NK-92 (cell line): ENCODE measurements around the gene EML1.
"Not testable (repeated sequence)": the region's sequence is repeated elsewhere in the genome, so short reads cannot be mapped to it uniquely, and the experiment has no call there.

Experiments used
- DNase-seq: peaks from one replicate; lab custom pipeline; 2025; ENCODE audit not compliant: unreplicated experiment; lab: John Stamatoyannopoulos, UW

Gene EML1

DNA sequence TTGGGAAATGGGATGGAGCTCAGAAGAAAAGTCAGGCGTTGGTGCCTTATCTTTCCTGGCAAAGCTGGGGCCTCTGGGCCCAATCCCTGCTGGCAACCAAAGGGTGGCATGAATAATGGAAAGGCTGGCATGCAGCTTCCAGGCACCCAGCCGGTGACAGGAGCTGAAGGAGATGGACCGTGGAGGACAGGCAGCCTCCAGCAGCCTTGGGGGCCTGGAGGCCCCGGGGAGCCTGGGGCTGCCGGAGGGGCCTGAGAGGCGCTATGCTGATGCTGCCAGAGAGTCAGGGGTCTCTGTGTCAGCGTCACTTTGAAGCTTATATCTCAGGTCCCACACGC, 38.2 kb upstream of the EML1 start:
- DNase-seq: no peak

DNA sequence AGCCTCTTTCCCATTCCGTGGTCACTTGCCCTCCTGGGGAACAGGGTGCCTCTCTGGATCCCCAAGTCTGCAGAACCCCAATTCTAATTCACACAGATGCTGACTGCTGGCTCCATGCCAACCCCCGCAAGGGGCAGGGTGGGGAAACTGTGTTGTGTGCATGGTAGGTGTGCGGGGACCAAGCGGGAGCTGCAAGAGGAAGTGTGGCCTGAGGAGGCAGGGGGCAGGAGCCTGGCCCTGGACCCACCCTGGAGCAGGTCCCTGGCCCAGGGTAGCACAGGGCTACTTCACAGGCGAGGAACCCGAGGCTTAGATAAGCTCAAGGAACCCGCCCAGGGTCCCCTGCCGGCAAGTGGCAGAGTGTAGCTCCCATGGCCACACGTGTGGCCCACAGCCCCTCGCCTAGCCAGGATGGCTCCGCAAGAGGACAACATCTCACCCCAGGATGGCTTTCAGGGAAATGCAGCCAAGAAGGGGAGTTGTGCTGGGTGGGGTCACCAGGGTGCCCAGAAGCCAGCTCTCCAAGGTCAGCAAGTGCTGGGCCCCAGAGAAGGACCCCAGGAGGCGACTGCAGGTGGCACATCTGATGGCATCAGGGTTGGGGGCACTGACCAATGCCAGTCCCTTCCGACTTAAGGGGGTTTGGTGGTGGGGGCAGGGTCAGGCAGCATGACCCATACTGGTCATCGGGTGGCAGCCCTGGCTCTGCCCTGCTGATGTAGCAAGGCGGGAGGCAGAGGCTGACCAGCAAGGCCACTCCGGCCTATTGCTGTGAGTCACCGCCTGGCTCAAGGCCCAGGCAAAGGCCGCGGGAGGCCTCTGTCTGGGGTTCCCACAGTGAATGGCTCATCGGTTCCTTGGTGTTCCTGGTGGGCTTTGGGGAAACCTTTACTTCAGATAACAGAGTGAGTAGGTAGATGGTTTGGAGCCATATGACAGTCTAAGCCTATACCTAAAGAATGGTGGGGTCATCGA, 37.3 kb upstream of the EML1 start:
- DNase-seq: no peak

DNA sequence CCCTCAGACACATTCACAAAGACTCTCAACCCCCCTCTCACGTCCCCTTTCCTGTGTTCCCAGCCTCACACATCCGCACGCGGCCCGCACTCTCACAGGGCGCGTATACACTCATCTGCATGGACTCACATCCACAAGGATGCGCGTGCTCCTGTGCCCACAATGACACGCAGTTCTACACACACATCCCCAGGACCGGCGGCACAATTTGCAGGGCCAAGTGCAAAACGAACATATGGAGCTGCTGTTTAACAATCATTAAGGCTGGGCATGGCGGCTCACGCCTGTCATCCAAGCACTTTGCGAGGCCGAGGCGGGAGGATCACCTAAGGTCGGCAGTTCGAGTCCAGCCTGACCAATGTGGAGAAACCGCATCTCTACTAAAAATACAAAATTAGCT, 36.4 kb upstream of the EML1 start:
- no peak for DNase-seq

DNA sequence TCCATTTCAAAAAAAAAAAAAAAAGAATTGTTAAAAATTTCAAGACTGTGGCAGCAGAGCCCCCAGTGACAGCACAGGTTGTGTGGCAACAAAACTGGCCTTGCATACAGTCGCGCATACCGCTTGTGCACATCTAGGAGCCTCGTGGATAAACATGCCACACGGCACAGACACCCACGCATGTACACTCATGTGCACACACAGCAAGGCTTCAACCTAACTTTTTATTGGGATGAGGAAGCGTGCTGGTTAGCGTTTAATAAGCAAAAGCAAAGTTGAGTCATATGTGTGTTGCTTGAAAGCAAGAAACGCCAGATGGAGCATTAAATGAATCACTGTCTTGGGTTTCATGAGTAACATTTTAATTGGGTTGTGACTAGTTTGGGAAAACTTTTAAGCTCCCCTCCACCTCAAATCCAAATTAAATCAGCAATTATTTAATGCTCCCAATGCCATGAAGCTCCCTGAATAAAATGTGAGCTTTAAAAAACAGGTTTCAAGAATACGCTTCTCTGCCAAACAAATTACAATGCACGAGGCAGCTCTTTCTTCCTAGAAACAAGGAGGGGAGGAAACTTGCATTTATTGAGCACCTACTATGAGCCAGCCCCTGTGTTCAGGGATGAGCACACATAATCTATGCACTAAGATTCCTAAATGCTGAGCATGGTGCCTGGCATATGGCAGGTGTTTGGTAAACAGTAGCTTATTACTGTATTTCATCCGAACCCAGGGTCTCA, 35.7 kb upstream of the EML1 start:
- no peak for DNase-seq

DNA sequence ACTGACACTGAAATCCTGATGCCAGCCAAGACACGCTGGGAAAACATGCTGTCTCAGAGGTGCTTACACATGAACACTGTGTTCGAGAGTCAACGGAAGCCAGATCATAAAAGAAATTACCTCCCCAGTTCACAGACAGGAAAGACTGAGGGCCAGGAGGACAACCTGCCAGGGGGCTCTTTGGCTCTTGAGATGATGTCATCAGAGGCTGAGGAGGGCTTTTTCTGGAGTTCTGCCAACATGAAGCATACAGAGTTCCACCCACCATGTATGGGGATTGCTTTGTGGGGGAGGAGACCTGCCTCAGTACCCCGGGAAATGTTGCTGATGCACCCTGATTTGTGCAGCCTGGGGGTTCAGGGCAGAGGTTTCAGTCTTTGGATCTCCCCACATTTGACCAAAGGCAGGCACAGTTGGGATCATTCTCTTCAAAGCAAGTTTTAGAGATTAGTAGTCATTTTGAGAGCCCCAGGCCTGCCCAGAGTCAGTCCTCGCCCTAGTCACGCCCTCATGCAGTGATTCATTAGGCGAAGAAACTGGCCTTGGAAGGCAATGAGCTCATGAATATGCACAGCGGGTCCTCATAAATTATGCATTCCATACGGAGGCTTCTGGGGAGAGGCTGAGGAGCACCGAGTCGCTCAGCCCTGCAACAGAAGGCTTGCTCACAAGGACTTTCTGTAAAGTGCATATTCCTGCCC, 34.9 kb upstream of the EML1 start:
- DNase-seq: no peak

DNA sequence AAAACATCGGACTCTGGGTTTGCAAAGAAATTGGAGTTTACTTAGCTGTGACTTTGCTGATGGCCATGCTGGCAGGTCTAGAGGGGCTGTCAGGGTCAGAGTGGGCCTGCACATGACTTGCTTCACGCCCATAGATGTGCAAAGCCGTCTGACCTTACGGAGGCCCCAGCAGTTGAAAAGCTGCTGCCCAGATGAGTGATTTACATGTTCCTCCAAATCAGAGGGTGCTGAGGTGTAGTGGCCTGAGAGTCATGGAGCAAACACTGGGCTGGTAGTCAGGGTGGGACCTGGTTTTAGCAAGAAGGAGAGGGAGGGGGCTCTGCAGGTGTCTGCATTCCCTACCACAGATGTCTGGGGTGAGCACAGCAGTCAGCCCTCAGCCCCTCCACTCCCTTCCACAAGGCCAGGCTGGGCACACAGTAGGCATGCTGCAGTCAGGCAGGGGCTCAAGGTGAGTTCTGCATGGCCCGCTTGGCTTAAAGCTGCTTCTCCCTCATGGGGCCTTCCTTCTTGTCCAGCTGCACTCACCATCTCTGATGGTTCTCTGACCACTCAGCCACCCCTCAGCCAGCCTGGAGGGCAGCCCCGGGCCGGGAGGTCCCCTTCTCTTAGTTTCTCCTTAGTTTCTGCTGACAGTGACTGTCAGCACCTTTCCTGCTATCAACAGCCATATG, 34.2 kb upstream of the EML1 start:
- no peak for DNase-seq

DNA sequence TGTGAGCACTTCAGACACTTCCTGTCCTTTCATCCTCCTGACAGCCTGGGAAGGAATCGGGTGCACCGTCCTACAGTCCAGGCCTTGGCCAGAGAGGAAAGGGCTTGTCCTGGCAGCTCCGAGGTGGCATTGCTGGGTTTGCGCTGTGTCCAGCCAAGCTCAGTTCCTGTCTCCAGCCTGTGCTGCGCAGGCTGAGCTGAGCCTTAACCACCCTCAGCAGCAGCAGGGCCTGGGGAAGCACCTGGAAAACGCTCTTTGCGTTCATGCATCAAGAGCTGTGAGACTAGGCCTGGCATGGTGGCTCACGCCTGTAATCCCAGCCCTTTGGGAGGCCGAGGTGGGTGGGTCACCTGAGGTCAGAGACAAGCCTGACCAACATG, 33.7 kb upstream of the EML1 start:
- DNase-seq: no peak

DNA sequence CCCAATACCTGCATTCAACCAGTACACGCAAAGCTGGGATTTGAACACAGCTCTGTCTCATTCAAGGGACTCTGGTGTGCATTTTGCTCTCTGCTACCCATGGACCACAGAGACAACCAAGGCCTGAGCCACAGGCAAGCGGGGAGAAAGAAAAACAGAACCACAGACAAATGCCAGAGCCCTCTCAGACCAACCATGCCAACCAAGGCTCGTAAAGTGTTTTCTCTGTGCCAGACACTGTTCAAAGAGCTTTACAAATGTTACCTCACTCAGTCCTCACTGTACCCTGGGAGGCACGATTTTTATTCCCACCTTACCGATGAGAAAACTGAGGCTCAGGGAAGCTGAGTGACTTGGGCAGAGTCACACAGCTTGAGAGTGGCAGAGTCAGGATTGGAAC, 32.4 kb upstream of the EML1 start:
- no peak for DNase-seq

DNA sequence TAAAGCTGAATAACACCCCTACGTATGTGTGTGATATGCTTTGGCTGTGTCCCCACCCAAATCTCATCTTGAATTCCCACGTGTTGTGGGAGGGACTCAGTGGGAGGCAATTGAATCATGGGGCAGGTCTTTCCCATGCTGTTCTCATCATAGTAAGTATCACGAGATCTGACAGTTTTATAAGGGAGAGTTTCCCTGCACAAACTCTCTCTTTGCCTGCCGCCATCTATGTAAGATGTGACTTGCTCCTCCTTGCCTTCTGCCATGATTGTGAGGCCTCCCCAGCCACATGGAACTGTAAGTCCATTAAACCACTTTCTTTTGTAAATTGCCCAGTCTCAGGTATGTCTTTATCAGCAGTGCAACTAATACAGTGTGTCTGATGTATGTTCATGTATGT, 30.3 kb upstream of the EML1 start:
- not testable (repeated sequence) for DNase-seq

DNA sequence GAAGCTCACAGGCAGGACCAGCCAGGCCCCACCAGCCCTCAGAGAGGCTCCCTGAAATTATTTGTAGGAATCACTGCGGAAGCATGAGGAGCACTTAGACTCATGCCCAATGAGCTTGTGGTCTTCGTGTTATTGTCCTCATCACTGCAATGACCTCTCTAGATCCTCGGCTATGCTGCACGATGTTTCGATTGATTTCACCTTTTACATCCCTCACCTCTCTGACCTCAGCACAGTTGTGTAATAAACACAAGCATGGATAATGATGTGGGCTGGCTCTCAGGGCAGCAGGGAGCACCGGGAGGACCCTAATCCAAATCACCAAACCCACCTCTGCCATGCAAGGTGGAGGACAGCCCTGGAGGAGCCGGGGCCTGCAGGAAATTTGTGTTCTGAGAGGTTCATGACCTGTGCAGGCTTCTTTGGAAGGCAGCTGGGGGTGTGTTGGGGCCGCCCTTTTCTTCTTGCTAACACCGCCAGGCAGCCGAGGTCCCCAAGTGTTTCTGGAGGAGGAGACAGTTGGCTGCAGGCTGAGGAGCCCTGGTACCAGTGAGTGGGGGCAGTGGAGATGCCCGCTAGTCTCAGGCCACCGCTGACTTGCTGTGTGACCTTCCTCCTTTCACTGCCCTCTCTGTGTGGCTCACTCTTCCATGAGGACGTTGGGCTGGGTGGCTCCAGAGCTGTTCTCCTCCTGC, 29.5 kb upstream of the EML1 start:
- DNase-seq: no peak

DNA sequence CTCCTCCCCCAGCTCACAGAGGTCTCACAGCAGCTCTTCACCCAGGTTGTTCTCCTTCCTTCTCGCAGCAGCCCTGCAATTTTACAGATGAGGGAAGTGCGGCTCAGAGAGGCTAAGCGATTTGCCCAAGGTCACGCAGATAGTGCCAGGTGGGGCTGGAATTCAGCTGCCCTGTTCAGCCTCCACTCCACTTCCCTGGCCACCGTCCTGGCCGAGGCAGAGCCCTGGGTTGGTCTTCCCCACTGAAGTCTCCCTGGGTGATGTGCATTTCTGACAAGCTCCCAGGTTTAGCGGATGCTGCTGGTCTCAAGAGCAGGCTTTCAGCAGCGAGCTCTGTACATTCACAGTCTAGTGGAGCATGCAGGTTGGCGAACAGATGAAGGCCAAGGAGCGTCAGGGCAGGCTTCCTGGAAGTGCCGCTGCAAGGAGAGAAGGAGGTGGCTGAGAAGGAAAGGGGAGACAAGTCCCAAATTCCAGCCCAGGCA, 28.9 kb upstream of the EML1 start:
- DNase-seq: no peak

DNA sequence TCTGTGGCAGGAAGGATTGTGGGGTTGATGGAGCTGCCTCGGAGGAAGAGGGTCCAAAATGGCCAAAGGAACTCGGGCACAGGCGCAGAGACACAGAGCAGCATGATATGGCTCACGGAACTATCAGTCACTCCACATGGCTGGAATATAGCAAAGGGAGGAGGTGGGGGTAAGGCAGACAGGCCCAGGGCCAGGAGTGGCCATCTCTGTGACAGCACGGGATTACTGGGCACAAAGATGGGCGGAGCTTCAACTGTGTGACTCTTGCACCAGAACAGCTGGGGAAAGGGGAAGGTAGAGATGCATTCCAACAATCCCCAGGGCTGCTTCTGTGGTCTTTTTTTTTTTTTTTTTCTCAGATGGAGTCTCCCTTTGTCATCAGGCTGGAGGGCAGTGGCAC, 24.8 kb upstream of the EML1 start:
- DNase-seq: no peak

DNA sequence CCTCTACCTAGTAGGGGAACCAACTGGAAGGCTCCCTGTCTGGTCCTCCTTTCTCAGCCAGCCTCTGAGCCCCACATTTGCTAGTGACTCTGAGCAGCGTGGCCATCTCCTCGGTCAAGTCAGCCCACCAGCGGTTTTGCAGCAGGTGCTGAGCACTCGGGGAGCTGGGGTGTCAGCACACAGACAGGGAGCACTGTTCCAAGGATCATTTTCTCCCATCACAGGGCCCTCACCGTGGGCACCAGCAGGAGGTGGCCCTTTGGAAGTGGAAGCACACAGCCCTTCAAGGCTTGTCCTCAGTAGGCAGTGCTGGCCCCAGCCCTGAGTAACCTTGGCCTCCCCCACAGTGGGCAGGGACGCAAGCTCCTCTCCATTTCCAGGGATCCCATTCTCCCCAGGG, 24.1 kb upstream of the EML1 start:
- DNase-seq: no peak

DNA sequence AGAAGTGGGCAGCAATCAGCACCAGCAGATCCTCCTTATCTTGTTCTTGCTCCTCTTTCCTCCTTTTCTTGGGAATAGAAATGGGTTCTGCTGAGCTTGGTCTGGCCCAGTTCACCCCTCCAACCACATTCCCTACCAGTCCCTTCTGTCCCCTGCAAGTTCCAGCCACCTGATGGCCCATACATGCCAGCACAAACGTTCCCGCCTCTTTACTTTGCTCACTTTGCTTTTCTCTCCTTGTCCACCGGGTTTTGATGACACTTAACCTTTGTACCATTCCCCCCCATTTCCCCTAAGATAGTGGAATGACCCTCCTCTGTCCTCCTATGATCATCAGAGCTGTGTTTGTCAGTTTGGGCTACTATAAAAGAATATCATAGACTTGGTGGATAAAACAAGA, 23.4 kb upstream of the EML1 start:
- DNase-seq: no peak

DNA sequence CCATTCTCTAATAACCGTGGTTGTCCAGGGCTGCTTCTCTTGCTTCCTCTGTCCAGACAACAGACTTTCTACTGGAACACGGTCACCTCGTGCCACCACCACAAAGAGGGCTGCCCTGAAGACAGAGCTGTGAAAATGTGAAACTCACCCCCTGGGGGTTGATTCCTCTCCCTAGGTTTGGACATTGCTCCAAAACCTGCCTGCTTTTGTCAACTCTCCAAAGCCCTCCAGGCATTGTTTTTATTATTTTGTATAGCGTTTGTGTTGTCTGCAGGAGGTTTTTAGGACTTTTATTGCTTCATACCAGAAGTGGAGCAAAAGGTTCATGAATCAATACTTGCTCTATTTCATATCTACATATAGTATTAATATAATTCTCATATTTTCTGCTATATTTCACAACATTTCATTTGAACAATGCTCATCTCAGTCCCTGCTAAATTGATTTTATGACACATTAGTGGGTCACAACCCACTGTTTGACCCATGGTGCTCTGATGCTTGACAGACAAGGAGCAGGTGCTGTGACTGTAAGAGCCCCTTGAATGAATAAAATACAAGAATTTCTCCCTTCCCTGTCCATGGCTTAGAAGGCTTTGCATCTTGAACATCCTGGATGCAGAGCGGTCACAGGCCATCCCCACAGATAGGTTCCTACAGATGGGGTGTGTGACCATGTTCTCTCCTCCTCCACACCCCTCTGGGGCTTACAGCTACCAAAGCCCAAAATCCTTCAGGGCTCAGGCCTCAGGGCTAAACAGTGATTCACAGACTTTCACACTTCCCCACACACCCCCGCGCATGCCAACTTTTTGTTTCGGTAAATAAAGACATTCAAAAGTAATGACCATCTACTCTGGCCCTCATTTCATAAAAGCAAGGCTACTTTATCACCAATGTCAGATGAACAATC, 20.6 kb upstream of the EML1 start:
- no peak for DNase-seq

DNA sequence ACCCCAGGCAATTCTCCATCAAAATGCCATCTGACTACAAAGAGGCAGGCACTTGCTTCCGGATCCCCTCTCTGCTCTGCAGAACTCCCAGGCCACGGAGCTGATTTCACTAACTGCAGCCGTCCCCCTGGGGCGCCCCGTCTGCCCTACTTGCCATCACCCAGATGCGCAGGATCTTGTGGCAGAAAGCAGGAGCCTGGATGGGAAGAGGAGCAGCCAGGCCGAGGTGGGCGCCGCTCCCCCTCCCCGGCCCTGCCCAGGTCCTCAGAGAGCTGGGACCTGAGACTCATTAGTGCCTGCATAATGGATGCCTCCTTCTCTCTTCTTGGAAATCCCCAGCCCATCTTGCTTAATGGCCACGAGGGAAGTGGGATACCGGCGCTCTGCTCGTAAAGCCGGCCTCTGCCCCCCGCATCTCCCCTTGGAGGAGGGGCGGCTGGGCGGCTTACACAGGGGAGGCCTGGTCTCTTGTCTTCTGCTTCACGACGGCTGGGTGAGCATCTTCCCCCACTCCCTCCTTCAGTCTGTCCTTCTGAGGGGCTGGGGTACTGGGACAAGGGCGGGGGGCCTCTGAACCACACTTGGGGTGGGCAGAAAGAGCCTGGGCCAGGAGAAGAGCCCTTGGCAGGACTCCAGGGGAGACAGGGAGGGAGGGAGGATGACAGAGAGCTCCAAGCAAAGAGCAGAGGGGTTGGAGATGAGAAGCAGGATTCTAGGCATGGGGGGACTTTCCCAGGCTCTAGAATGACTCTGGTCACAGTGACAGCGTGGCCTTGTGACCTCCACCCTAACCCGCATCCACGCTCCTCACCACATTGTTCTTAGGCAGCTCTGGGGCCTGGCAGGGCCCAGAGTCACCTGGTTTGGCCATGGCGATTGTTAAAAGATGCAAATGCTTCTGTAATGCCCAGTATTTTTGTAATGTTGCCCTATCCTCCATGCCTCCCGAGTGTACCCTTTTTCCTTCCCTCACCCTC, 19.4 kb upstream of the EML1 start:
- DNase-seq: no peak

DNA sequence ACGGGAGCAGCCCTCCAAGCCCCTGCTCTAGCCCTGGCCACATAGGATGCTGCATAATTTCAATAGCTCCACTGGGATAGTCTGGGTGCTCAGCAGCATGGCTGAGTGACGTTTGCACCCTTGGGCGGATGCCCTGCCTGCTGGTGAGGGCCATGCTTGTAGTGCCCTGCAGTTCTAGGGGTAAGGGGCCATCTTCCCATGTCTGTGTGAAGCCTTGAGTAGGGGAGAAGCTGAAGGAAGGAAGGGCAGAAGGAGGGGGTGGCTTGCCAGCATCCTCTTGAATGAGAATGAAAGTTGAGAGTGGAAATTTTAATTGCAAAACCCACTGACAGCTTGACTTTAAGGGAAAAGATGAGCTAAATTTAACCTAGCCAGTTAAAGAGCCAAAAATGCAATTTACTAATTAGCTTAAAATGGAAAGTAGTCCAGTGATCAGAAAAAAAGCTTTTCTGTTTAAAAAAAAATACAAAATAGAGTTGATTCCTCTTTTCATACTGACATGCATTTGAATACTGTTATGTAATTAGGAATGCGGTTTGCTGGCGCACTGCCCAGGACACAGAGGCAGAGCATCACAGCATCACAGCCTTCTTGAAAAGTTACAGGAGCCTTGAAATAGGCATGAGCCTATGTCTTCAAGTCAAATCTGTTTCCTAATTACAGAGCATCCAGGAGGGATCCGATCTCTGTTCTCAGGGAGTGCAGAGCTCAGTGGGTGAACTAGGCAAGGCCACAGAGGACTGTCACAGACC, 18.5 kb upstream of the EML1 start:
- DNase-seq: no peak

DNA sequence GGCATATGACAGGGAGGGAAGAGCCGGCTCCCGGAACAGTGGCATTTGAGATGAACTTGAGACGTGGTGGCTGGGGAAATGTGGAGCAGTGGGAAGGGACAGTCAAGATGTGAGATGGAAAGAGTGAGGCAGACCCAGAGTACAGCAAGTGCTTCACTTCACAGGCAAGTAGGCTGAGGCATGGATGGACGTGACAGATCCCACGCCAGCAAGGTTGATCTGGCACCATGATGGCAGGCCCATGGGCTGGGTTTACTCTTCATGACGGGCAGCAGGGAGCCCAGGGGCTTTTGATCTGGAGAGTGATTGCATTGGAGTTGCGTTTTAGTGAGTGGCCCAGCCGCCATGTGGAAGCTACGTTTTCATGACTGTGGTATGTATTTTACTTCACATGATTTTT, 17.9 kb upstream of the EML1 start:
- DNase-seq: no peak
